ENCODE data around the gene RBX1.
"Not testable (repeated sequence)": the region's sequence is repeated elsewhere in the genome, so short reads cannot be mapped to it uniquely, and the experiment has no call there.

RBX1 gene

DNA sequence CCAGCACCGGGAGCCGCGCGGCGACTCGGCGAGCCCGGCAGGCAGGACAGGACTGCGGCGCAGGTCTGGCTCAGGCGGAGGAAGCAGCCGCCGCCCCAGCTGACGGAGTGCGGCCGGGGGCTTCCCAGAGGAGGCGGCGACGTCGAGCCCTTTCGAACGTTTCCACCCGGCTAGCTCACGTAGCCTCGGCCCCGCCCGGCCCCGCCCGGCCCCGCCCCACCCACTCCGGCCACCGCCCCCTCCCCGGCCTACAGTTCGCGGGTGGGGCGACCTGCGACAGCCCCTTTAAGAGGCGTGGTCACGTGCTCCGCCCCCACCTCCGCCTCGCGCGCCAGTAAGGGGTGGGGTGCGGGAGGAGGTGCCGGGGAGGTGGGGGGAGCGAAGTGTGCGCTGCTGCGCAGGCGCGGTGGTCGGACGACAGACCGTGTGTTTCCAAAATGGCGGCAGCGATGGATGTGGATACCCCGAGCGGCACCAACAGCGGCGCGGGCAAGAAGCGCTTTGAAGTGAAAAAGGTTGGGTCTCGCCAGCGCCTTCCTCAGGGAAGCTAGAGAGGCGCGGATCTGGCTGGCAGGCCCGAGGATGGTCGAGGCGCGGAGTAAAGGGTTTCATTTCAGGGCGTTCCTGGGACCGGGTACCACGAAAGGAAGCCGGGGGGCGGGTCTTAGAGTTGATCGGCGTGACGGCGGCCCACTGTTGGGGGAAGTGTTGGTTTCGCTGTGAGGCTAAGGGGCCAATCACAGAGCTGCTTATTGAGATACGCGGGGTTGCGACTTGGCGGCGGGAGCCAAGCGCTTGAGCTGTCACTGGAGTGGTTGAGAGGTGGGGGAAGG lies at the start of gene RBX1:
Gene RBX1, plus strand, starts transcription at position 417 of the 833 bp plus-strand sequence. Its CDS starts 21 bp downstream, at position 438.
- peak; percentile 99 for DNase-seq (ENCODE audit: low spot score)

DNA sequence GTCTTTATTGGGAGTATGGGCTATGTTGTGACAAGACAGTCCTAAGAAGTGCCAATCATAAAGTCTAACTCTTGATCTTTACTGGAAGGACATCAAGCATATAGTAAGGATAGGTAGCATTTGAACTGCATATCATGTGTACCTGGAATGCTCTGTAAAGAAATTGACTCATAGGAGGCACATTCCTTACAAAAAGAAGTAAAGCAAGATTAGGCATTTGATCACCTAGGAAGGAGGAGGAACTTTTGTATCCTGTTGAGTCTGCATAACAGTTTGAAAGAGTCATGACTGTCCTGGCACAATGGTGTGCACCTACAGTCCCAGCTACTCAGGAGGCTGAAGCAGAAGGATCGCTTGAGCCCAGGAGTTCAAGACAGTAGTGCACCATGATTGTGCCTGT lies 47.1 kb upstream of the RBX1 start:
- DNase-seq (ENCODE audit: low spot score) = no peak

DNA sequence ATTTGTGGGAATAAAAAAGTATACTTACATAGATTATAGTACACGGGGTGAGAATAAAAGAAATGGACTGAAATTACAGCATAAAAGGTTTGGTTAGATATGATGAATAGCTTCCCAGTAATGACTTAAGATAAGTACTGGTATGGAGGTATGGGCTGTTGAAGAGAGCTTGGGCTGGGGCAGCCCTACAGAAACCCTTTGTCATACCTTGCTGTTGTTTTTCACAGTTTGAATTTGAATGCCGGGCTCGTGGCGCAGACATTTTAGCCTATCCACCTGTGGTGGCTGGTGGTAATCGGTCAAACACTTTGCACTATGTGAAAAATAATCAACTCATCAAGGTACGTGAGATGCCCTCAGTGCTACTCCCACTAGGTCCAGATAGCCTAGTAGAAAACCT lies 42.3 kb upstream of the RBX1 start:
- DNase-seq (ENCODE audit: low spot score) = no peak

DNA sequence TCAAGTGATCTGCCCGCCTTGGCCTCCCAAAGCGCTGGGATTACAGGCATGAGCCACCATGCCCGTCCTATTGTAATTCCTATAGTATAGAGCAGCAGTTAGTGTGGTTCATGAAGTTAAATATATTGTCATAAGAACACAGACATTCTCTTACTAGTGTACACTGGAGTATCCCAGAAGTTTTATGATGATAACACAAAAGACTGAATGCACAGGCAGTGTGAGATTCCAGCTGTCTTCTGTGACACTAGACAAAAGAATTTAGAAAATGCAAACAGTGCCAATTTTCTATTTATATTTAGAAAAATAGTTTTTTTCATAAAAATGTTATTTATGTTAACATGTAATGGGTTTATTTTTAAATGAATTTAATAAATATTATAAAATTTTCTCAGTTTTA lies 39.4 kb upstream of the RBX1 start:
- DNase-seq (ENCODE audit: low spot score) = no peak

DNA sequence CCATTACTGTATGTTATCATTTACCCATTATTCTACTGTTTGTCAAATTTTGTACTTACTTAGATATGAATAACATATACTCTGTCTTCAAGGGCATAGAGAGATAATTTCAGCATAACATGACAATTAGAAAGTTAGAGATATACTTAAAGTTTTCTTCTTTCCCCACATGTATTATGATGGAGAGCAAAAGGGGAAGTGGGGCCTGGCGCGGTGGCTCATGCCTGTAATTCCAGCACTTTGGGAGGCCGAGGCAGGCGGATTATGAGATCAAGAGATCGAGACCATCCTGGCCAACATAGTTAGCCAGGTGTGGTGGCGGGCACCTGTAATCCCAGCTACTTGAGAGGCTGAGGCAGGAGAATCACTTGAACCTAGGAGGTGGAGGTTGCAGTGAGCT lies 38.2 kb upstream of the RBX1 start:
- not testable (repeated sequence) for DNase-seq (ENCODE audit: low spot score)

DNA sequence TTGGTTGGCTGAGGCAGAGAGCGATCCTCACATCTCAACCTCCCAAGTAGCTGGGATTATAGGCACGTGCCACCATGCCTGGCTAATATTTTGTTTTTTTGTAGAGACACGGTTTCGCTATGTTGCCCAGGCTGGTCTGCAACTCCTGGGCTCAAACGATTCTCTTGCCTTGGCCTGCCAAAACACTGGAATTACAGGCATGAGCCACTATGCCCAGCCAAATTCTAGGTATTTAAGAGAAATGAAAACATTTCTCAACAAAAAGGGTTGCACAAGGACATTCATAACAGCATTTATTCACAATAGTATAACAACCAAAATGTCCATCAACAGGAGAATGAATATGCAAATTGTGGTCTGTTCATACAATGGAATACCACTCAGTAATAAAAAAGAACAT lies 31.7 kb upstream of the RBX1 start:
- DNase-seq (ENCODE audit: low spot score) = no peak

DNA sequence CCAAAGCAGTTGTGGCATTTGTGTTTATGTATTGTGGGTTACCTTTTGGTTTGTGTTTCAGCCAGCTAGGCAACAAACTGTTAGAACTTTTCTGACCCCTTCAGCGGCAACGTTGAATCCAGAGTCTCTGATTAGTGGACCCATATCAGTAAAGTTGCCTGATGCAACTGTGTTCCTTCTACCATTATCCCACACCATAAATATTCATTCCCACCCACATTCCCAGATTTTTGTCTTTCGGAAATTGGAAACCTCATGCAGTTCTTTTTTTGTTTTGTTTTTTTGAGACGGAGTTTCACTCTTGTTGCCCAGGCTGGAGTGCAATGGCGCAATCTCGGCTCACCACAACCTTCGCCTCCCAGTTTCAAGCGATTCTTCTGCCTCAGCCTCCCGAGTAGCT lies 30.7 kb upstream of the RBX1 start:
- no peak for DNase-seq (ENCODE audit: low spot score)

DNA sequence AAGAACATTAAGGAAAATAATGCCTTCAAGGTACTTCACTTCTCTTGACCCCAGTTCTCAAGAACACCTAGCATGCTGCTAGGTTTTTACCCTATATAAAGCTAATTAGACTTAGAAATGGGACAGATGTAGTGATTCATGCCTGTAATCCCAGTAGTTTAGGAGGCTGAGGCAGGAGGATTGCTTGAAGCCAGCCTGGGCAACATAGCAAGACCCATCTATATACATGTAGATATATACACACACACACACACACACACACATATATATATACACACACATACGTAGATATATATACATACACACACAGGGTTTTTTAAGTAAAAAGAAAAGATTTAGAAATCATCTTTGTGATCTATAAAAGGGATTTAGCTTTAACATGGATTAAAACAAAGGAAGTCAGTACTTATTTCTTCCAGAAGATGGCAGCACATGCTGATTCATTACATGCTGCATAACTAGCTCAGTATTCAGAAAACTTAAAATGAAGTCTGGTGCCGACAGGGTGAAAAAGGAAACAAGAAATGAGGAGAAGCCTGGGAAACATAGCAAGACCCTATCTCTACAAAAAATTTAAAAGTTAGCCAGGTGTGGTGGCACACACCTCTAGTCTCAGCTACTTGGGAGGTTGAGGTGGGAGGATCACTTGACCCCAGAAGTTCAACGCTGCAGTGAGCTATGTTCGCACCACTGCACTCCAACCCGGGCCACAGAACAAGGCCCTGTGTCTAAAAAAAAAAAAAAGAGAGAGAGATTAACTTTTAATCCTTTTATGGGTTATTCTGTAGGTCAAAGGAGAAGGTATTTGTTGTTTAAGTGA lies 28.5 kb upstream of the RBX1 start:
- DNase-seq (ENCODE audit: low spot score) = peak; percentile 72

DNA sequence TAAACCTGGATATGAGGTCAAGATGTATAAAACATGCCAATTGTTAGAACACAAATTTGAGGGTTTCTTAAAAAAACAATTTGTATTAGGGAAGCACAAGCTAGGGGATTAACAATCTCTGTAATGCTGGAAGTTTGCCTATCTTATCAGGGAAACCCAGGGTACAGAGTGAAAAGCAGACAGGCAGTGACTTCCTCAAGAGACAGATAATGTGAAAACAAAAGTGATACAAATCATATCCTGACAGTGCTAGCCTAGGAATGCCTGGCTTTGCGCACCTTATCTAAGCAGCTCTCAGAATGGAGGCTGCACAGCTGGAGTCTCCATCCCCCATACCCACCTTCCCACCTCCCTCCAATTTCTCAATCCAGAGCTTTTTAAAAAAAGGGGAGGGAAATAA lies 22.5 kb upstream of the RBX1 start:
- DNase-seq (ENCODE audit: low spot score) = no peak

DNA sequence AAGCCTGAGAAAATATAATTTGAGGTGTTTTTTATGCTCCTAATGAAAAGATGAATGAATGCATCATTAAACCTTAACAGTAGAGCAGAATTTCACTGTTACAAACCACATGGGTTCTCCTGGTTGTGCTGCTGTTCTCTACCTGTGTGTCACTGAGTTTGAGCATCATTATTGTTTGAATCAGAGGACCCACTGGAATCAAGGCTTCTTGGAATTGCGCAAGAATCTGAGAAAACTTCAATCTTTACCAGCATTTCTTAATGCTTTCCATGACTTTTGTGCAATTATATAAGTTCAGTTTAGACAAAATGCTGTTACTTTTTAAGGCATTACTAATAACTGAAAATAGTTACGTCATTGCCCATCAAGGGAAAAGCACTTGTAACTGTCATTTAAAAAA lies 18.8 kb upstream of the RBX1 start:
- no peak for DNase-seq (ENCODE audit: low spot score)

DNA sequence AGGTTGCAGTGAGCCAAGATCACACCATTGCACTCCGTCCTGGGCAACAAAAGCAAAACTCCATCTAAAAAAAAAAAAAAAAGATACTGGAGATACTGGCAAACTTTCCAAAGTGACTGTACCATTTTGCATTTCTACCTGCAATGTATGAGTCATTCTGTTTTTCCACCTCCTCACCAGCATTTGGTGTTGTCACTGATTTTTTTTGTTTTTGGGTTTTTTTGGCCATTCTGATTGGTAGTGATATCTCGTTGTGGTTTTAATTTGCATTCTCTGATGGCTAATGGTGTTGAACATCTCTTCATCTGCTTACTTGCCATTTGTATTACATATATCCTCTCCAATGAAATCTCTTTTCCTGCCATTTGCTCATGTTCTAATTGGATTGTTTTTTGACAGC lies 12.0 kb upstream of the RBX1 start:
- DNase-seq (ENCODE audit: low spot score) = peak; percentile 18

DNA sequence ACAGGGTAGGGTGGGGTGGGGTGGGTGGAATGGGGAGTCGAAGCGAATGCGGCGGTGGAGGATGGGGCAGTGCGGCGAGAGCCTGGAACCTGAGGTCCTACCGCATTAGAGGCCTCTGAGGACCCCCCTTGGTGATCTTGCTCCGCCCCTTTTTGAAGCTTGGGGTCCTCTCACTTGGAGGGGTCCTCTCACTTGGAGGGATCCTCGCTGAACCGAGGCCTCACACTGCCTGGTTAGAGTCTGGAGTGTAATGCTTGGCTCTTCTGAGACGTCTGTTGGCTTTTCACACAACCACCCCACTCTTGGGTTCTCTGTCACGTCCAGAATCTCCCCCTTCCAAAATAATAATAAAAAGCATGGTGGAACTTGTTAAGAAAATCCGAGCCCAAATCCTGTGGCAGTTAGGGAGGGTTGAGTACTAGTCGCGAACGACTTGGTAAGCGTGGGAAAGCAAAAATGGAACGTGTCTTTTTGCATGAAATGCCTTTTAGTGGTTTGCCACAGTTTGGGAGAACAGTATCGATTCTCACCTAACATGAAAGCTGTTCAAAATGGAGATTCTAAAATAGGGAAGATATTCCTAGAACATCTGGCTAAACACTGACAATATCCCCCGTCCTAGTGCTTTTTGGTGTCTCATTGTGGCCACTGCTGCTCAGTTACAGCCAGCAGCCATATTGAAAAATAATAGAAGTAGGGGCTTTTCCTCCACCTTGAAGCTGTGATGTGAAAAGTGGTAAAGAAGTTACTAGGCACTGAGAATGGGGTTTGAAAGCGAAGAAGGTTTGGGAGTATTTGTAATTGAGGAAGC lies 822 bp downstream of the RBX1 start:
- peak; percentile 19 for DNase-seq (ENCODE audit: low spot score)

DNA sequence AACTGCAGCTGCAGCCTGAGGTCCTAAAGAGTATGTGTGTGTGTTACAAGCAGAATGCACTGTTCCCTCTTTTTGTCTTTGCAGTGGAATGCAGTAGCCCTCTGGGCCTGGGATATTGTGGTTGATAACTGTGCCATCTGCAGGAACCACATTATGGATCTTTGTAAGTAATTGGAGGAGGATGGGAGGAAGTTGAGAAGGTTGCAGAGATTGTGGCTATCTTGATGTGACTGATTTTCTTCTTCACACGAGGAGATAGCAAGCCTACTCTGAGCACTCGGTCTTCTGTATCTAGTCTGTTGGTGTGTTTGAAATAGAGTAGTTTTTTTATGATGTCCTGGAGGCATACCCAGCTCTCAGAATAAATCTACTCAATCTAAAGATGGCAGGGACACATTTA lies 2.3 kb downstream of the RBX1 start:
- no peak for DNase-seq (ENCODE audit: low spot score)

DNA sequence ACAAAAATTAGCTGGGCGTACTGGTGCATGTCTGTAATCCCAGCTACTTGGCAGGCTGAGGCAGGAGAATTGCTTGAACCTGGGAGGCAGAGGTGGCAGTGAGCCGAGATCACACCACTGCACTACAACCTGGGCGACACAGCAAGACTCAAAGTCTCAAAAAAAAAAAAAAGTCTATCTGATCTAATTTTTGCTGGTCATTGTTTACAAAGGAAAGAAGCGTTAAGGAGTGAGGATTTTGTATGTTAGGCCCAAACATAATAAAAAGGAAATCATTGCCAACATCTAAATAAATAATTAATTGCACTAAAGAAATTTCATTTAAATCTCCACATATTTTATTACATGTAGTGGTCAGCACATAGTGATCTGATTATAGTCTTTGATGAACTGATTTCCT lies 2.9 kb downstream of the RBX1 start:
- no peak for DNase-seq (ENCODE audit: low spot score)

DNA sequence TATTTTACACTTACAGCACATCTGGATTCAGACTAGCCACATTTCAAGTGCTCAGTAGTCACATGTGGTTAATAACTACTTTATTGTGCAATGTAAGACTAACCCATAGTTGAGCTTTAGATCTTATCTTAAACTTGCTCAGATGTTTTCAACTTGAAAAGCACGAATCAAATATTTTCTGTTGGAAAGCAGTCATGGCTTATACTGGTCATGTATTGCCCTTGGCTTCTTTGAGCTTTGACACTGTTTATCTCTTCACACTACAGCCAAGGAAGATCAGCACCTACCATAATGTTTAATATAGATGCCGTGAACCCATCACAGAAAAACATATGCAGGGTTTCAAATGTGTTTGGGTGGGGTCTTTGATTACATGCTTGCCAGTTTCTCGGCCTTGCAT lies 4.4 kb downstream of the RBX1 start:
- DNase-seq (ENCODE audit: low spot score) = no peak

DNA sequence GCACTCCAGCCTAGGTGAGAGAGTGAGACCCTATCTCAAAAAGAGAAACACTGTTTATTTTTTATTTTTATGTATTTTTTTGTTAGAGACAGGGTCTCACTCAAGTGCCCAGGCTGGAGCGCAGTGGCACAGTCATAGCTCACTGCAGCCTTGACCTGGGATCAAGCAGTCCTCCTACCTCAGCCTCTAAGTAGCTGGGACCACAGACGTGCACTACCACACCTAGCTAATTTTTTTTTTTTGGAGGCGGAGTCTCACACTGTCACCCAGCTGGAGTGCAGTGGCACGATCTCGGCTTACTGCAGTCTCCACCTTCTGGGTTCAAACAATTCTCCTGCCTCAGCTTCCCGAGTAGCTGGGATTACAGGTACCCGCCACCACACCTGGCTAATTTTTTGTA lies 6.4 kb downstream of the RBX1 start:
- DNase-seq (ENCODE audit: low spot score) = no peak

DNA sequence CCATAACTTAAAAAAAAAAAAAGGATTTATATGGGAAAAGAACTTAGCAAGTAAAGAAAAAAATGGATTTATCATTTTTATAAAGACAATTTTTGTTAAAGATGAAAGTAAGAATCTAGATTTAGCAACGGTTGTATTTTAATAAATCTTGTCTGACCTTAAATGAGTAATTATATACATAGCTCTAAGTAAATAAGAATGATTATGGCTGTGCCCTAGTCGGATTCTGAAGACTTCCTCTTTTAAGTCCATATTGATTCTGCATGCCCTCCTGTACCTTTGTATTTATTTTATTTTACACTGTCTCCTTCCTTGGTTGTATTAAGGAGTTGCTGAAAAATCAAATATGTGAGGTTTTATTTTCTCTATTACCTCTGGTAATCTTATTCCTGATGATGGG lies 7.1 kb downstream of the RBX1 start:
- no peak for DNase-seq (ENCODE audit: low spot score)

DNA sequence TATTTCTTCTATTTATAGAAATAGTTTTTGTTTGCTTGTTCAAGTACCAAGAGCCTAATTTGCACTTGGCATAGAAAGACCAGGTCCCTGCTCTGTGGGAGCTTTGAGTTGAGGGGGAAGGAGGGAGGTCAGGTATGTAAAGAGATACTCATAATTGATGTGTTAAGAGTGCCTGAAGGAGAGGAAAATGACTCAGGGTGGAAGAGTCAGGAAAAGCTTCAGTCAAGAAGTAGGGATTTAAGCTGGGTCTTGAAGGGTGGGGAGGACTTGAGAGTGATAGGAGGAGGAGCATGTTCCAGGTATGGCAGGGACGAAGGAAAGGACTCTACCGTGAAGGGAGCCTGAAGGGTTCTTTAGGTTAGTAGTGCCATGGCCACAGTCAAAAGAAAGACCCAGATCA lies 9.0 kb downstream of the RBX1 start:
- DNase-seq (ENCODE audit: low spot score) = no peak

DNA sequence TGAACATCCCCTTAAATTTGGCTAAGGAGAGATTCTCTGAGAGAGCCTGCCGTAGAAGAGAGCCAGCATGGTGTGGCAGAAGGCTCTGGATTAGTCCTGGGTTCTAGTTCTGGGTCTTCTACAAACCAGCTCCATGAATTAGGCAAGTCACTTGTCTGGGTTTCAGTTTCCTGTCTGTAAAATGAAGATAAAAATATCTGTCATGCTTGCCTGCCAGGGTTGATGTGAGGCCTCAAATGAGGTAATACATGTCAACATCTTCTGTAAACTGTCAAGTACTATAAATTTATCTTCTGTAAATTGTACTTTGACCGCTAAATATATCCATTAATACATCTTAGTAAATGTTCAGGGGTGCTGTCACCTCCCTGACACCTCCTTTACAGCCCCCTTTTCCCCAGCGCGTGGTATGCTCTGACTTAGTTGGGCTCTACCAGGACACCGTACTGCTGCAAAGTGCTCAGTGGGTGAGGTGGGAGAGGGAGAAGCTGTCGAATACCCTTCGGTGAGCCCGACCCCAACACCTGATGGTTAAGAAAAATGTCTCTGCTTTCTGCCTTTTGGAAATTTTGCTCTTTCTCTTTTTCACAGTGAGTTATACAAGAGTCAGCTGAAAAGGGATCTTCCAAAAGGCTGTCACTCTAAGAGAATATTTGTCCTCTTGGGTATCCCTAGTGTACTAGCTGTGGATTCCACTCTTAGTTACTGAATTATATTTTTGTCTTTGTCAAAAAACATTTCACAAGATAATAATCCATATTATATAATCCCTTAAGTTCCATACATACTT lies 15.0 kb downstream of the RBX1 start:
- no peak for DNase-seq (ENCODE audit: low spot score)

DNA sequence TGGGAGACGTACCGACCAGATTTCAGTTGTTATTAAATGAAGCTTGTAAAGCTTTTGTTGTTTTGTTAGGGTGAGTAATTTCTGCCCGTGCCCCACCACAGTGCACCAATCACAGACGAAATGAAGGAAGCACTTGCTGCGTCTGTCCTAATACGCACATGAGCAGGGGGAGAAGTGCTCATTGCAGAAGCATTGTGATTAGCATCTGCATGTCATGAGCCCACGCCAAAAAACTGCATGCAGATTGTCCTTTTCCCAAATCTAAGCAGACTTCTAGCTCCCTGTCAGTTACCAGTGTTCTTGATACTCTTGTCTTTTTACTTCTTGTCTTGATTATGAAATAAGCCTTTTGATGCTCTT lies 15.5 kb downstream of the RBX1 start:
- no peak for DNase-seq (ENCODE audit: low spot score)

DNA sequence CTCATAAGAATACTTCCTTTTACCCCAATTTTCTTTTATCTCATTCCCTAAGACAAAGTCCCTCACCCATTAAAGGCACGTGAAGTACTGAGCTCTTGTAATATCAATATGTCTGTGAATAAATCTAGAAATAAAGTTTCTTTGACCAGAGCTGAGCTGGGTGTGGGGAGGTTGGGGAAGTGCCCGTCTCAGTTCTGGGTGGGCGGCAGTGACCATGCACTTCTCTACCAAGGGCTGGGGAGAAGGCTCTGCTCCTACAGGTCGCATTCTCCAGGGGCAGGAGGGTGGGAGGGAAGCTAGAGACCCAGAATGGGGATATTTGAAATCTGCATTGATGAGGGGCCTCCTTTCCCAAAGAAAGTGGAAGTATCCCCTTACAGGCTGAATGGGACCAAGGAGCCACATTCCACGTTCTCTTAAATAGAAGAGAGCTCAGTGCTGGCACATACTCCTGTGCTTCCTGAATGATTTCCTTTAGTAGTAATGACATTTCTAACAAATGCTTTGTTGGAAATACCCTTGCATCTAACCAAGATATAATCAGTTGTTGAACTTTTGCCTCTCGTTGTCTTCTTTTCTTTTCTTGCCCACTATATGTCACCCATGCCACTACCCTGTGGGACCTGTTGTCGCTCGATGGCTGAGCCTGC lies 16.1 kb downstream of the RBX1 start:
- DNase-seq (ENCODE audit: low spot score) = no peak

Measured in CD4-positive, alpha-beta T cell treated with Interleukin-15 for 4 hours (primary cell).